ENCODE results near the gene METTL24. TPM values are rescaled to one million over a fixed set of nuclear protein-coding genes. Genes with fewer than 3 reads are reported as not detected.

METTL24 gene
- total RNA-seq, 4 donors from 2014 or later: 0.45 to 1.7 TPM; not detected in 2

GRCh38 chr6:110271732-110272022, 86.5 kb downstream of the METTL24 start:
- no peak overlapping the region for H3K4me3 ChIP-seq
- H3K36me3 ChIP-seq: no peaks in the 10 kb centered on the region
- no peaks in the 10 kb centered on the region for H3K27me3 ChIP-seq
- H3K27ac ChIP-seq: no peak overlapping the region
- DNase-seq (ENCODE audit: low spot score in 2 of 2): no peak
- H3K4me1 ChIP-seq: no peaks in the 10 kb centered on the region
- 100% methylated on average over 1 of the region's 1 CpG for WGBS
- TF ChIP-seq EP300 (IDR thresholded peaks at IDR 0.05) (no peak), CTCF (IDR thresholded peaks at IDR 0.05) (no peak), POLR2A (IDR thresholded peaks at IDR 0.05) (no peak), POLR2AphosphoS5 (IDR thresholded peaks at IDR 0.05) (no peak)
- no peaks in the 10 kb centered on the region for H3K9me3 ChIP-seq

DNA sequence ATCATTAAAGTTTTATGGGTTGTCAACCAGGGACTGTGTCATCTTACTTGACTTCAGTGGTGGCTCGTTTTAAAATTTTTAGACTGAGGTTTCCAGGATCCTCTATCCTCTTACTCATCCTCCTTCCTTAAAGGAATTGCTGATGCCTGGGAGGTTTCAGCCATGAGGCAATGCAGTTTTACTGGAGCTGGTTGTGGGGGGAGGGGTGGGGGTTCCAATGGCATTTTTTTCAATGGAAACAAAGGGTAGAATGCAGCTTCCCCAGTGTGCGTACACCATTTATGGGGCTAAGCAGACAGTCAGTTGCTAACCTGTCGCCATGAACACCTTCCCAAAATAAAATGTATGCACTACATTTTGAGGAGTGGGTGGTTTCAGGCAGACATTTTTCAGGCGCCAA, 88.0 kb downstream of the METTL24 start:
- WGBS: 69% methylated on average over 4 of the region's 4 CpGs
- no peak for TF ChIP-seq POLR2A (IDR thresholded peaks at IDR 0.05)
- no peak for TF ChIP-seq POLR2AphosphoS5 (IDR thresholded peaks at IDR 0.05)
- no peak for TF ChIP-seq CTCF (IDR thresholded peaks at IDR 0.05)
- TF ChIP-seq EP300 (IDR thresholded peaks at IDR 0.05): no peak
- DNase-seq (ENCODE audit: low spot score in 2 of 2): no peak

GRCh38 chr6:110269623-110270022, 88.5 kb downstream of the METTL24 start:
- Histone ChIP-seq H3K4me1 (no peaks in the 10 kb centered on the region), H3K27ac (no peak overlapping the region), H3K27me3 (no peaks in the 10 kb centered on the region), H3K36me3 (no peaks in the 10 kb centered on the region), H3K4me3 (no peak overlapping the region), H3K9me3 (no peaks in the 10 kb centered on the region)
- TF ChIP-seq CTCF (IDR thresholded peaks at IDR 0.05): no peak
- TF ChIP-seq POLR2AphosphoS5 (IDR thresholded peaks at IDR 0.05): no peak
- no peak for TF ChIP-seq EP300 (IDR thresholded peaks at IDR 0.05)
- TF ChIP-seq POLR2A (IDR thresholded peaks at IDR 0.05): no peak
- 77% methylated on average over 2 of the region's 2 CpGs for WGBS
- no peak for DNase-seq (ENCODE audit: low spot score in 2 of 2)

More for the DNA sequence above, 88.0 kb downstream of the METTL24 start:
- Histone ChIP-seq H3K27me3 (no peaks in the 10 kb centered on the region), H3K4me1 (no peaks in the 10 kb centered on the region), H3K4me3 (no peak overlapping the region), H3K27ac (no peak overlapping the region), H3K9me3 (no peaks in the 10 kb centered on the region), H3K36me3 (no peaks in the 10 kb centered on the region)

DNA sequence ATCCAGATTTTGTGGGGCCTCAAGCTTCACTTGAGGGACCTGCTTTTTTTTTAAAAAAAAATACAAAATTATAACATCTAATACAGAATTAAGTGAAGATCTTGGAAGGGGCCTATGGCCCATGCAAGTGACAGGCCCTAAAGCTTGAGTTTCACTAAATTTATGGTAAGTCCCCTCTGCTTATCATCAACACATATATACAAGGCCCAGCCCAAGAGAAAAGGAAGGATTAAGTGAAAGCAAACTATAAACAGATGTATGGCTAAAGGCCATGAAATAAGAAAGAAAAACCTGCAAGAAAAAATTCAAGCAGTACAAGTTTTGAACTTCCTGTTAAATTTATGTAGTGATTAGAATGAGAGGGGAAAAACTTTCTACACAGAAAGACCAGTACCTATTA, 91.2 kb downstream of the METTL24 start:
- H3K9me3 ChIP-seq: no peaks in the 10 kb centered on the region
- no peak overlapping the region for H3K27ac ChIP-seq
- DNase-seq (ENCODE audit: low spot score in 2 of 2): no peak
- H3K4me3 ChIP-seq: no peak overlapping the region
- H3K27me3 ChIP-seq: no peaks in the 10 kb centered on the region
- no peaks in the 10 kb centered on the region for H3K4me1 ChIP-seq
- TF ChIP-seq POLR2A (IDR thresholded peaks at IDR 0.05): no peak
- TF ChIP-seq CTCF (IDR thresholded peaks at IDR 0.05): no peak
- no peak for TF ChIP-seq EP300 (IDR thresholded peaks at IDR 0.05)
- no peak for TF ChIP-seq POLR2AphosphoS5 (IDR thresholded peaks at IDR 0.05)
- H3K36me3 ChIP-seq: no peaks in the 10 kb centered on the region

- Histone ChIP-seq H3K4me3 (no peak overlapping the region), H3K27me3 (no peaks in the 10 kb centered on the region), H3K9me3 (peaks cover 4% of the 10 kb centered on the region), H3K4me1 (no peaks in the 10 kb centered on the region), H3K27ac (no peak overlapping the region), H3K36me3 (no peaks in the 10 kb centered on the region)
- DNase-seq (ENCODE audit: low spot score in 2 of 2): no peak
- WGBS: 90% methylated on average over 3 of the region's 3 CpGs
- TF ChIP-seq EP300 (IDR thresholded peaks at IDR 0.05) (no peak), CTCF (IDR thresholded peaks at IDR 0.05) (no peak), POLR2A (IDR thresholded peaks at IDR 0.05) (no peak), POLR2AphosphoS5 (IDR thresholded peaks at IDR 0.05) (no peak)
These were observed 92.9 kb downstream of the METTL24 start for GRCh38 chr6:110265273-110265672.
